BLaER1 treated with 17β-estradiol and CSF1 and Interleukin-3, amounts not matched to agents 10 nM and 100 nM (cell line): ENCODE measurements around the gene MOBP.

Experiments
- H3K27ac ChIP-seq, 11 experiments: shearing (Covaris generic); formaldehyde crosslinking; 2 replicates each; pipeline ENCODE4 v1.8.1; 2022
- H3K27me3 ChIP-seq, 11 experiments: shearing (Covaris generic); formaldehyde crosslinking; 2 replicates each; pipeline ENCODE4 v1.8.1; 2022
- H3K36me3 ChIP-seq, 11 experiments: shearing (Covaris generic); formaldehyde crosslinking; 2 replicates each; pipeline ENCODE4 v1.8.1; 2022
- H3K4me1 ChIP-seq, 10 experiments: shearing (Covaris generic); formaldehyde crosslinking; 2 replicates each; pipeline ENCODE4 v1.8.1; 2022
- H3K4me2 ChIP-seq, 11 experiments: shearing (Covaris generic); formaldehyde crosslinking; 2 replicates each; pipeline ENCODE4 v1.8.1; 2022
- H3K4me3 ChIP-seq, 10 experiments: shearing (Covaris generic); formaldehyde crosslinking; 2 replicates each; pipeline ENCODE4 v1.8.1; 2022
- H3K9ac ChIP-seq, 11 experiments: shearing (Covaris generic); formaldehyde crosslinking; 2 replicates each; pipeline ENCODE4 v1.8.1; 2022
- H3K9me3 ChIP-seq, 11 experiments: shearing (Covaris generic); formaldehyde crosslinking; replicated peaks in 1 of 11; 2 replicates each; pipeline ENCODE4 v1.8.1; 2022
- H4K20me1 ChIP-seq, 11 experiments: shearing (Covaris generic); formaldehyde crosslinking; 2 replicates each; pipeline ENCODE4 v1.8.1; 2022
- Cebpa-rat ChIP-seq, 11 experiments: shearing (Covaris generic); IDR thresholded peaks; 2 replicates each; pipeline ENCODE4 v1.8.1; 2022

The MOBP gene

GRCh38 chr3:39478226-39478625 lies 10.7 kb downstream of the MOBP start:
- no peaks in the 10 kb centered on the region for H3K36me3 ChIP-seq
- H3K27me3 ChIP-seq, result no peaks in the 10 kb centered on the region

GRCh38 chr3:39479701-39480414 lies 12.4 kb downstream of the MOBP start:
- H3K9ac ChIP-seq, result no peak overlapping the region
- TF ChIP-seq Cebpa-rat (IDR thresholded peaks at IDR 0.05), result no peak
- peaks cover 17 to 26% (median 21%) of the 10 kb centered on the region in 11 experiments for H3K9me3 ChIP-seq
- H3K27me3 ChIP-seq, result no peaks in the 10 kb centered on the region
- no peaks in the 10 kb centered on the region for H4K20me1 ChIP-seq
- H3K4me1 ChIP-seq, result no peaks in the 10 kb centered on the region
- H3K4me2 ChIP-seq, result no peak overlapping the region
- no peak overlapping the region for H3K4me3 ChIP-seq
- no peak overlapping the region for H3K27ac ChIP-seq
- no peaks in the 10 kb centered on the region for H3K36me3 ChIP-seq

More at GRCh38 chr3:39478226-39478625, 10.7 kb downstream of the MOBP start:
- no peak overlapping the region for H3K27ac ChIP-seq
- peaks cover 0 to 11% (median 8%) of the 10 kb centered on the region in 10 experiments; a peak in 16 of 20 replicates for H3K4me1 ChIP-seq
- TF ChIP-seq Cebpa-rat (IDR thresholded peaks at IDR 0.05), result no peak
- no peaks in the 10 kb centered on the region for H4K20me1 ChIP-seq
- H3K4me3 ChIP-seq, result no peak overlapping the region
- peaks cover 17 to 26% (median 21%) of the 10 kb centered on the region in 11 experiments for H3K9me3 ChIP-seq
- no peak overlapping the region for H3K9ac ChIP-seq
- H3K4me2 ChIP-seq, result no peak overlapping the region

- Histone ChIP-seq H3K4me3 (no peak overlapping the region), H3K4me2 (no peak overlapping the region), H3K36me3 (no peaks in the 10 kb centered on the region), H4K20me1 (no peaks in the 10 kb centered on the region), H3K9ac (no peak overlapping the region), H3K27me3 (no peaks in the 10 kb centered on the region), H3K9me3 (peaks cover 0 to 10% (median 5%) of the 10 kb centered on the region in 11 experiments; a peak in 10 of 22 replicates), H3K4me1 (no peaks in the 10 kb centered on the region), H3K27ac (no peak overlapping the region)
- no peak for TF ChIP-seq Cebpa-rat (IDR thresholded peaks at IDR 0.05)
Observed at GRCh38 chr3:39485547-39485946, 18.1 kb downstream of the MOBP start.

GRCh38 chr3:39491014-39491413 lies 23.5 kb downstream of the MOBP start:
- Histone ChIP-seq H3K27me3 (no peaks in the 10 kb centered on the region), H4K20me1 (no peaks in the 10 kb centered on the region)
- no peak for TF ChIP-seq Cebpa-rat (IDR thresholded peaks at IDR 0.05)

GRCh38 chr3:39491733-39492350 lies 24.4 kb downstream of the MOBP start:
- no peak overlapping the region for H3K4me2 ChIP-seq

More at GRCh38 chr3:39491014-39491413, 23.5 kb downstream of the MOBP start:
- Histone ChIP-seq H3K27ac (no peak overlapping the region), H3K9ac (no peak overlapping the region), H3K4me3 (no peak overlapping the region), H3K4me2 (no peak overlapping the region), H3K9me3 (peaks cover 0 to 10% (median 5%) of the 10 kb centered on the region in 11 experiments; a peak in 10 of 22 replicates), H3K4me1 (no peaks in the 10 kb centered on the region), H3K36me3 (no peaks in the 10 kb centered on the region)

GRCh38 chr3:39494781-39495180 lies 27.3 kb downstream of the MOBP start:
- Histone ChIP-seq H4K20me1 (no peaks in the 10 kb centered on the region), H3K4me2 (no peak overlapping the region), H3K36me3 (no peaks in the 10 kb centered on the region), H3K4me1 (no peaks in the 10 kb centered on the region), H3K27ac (no peak overlapping the region), H3K27me3 (no peaks in the 10 kb centered on the region), H3K9me3 (no peaks in the 10 kb centered on the region), H3K4me3 (no peak overlapping the region), H3K9ac (no peak overlapping the region)
- TF ChIP-seq Cebpa-rat (IDR thresholded peaks at IDR 0.05), result no peak

More at GRCh38 chr3:39491733-39492350, 24.4 kb downstream of the MOBP start:
- Histone ChIP-seq H4K20me1 (no peaks in the 10 kb centered on the region), H3K4me3 (no peak overlapping the region), H3K27me3 (no peaks in the 10 kb centered on the region), H3K36me3 (no peaks in the 10 kb centered on the region), H3K9me3 (peaks cover 0 to 9% (median 5%) of the 10 kb centered on the region in 11 experiments; a peak in 10 of 22 replicates), H3K9ac (no peak overlapping the region), H3K4me1 (no peaks in the 10 kb centered on the region), H3K27ac (no peak overlapping the region)
- no peak for TF ChIP-seq Cebpa-rat (IDR thresholded peaks at IDR 0.05)

GRCh38 chr3:39497753-39498152 lies 30.3 kb downstream of the MOBP start:
- Histone ChIP-seq H3K27me3 (no peaks in the 10 kb centered on the region), H3K4me1 (no peaks in the 10 kb centered on the region), H3K4me3 (no peak overlapping the region), H4K20me1 (no peaks in the 10 kb centered on the region), H3K9me3 (peaks cover 0 to 2% (median 0%) of the 10 kb centered on the region in 11 experiments; a peak in 1 of 22 replicates), H3K9ac (no peak overlapping the region), H3K36me3 (no peaks in the 10 kb centered on the region), H3K27ac (no peak overlapping the region), H3K4me2 (no peak overlapping the region)
- no peak for TF ChIP-seq Cebpa-rat (IDR thresholded peaks at IDR 0.05)

- H3K9me3 ChIP-seq, result peaks cover 0 to 5% (median 0%) of the 10 kb centered on the region in 11 experiments; a peak in 1 of 22 replicates
- no peak overlapping the region for H3K4me3 ChIP-seq
- TF ChIP-seq Cebpa-rat (IDR thresholded peaks at IDR 0.05), result no peak
- H3K27me3 ChIP-seq, result no peaks in the 10 kb centered on the region
- H3K4me2 ChIP-seq, result no peak overlapping the region
- no peak overlapping the region for H3K9ac ChIP-seq
- H3K27ac ChIP-seq, result no peak overlapping the region
- H3K36me3 ChIP-seq, result no peaks in the 10 kb centered on the region
- no peaks in the 10 kb centered on the region for H4K20me1 ChIP-seq
- H3K4me1 ChIP-seq, result no peaks in the 10 kb centered on the region
Observed at GRCh38 chr3:39499651-39500273, 32.3 kb downstream of the MOBP start.

GRCh38 chr3:39501059-39501458 lies 33.6 kb downstream of the MOBP start:
- Histone ChIP-seq H3K27ac (no peak overlapping the region), H3K4me3 (no peak overlapping the region), H3K27me3 (no peaks in the 10 kb centered on the region), H3K36me3 (no peaks in the 10 kb centered on the region), H3K9me3 (peaks cover 0 to 5% (median 0%) of the 10 kb centered on the region in 11 experiments; a peak in 1 of 22 replicates), H3K9ac (no peak overlapping the region), H3K4me1 (peaks cover under 1 to 11% (median 6%) of the 10 kb centered on the region in 10 experiments; a peak in 13 of 20 replicates), H3K4me2 (no peak overlapping the region), H4K20me1 (no peaks in the 10 kb centered on the region)
- no peak for TF ChIP-seq Cebpa-rat (IDR thresholded peaks at IDR 0.05)
